GM12891 (cell line): Measurements from ENCODE around the gene OR4D1.
A peak's percentile ranks its signal among the peaks of the same experiment; 100 is the strongest.

ENCODE experiments used
- POLR2A ChIP-seq: IDR thresholded peaks from 2 replicates; pipeline ENCODE4 v1.6.1; 2011; ENCODE audit warnings: low read depth, low read length, control low read depth
- POLR2AphosphoS5 ChIP-seq: IDR thresholded peaks from 2 replicates; pipeline ENCODE4 v1.6.1; 2011; ENCODE audit warnings: low read depth, low read length, control low read depth
- POU2F2 ChIP-seq: IDR thresholded peaks from 2 replicates; pipeline ENCODE4 v1.6.1; 2011; ENCODE audit warnings: low read depth, mild to moderate bottlenecking, control low read depth, low read length, moderate library complexity
- SPI1 ChIP-seq: IDR thresholded peaks from 2 replicates; pipeline ENCODE4 v1.6.1; 2011; ENCODE audit warnings: low read depth, low read length, control low read depth

DNA sequence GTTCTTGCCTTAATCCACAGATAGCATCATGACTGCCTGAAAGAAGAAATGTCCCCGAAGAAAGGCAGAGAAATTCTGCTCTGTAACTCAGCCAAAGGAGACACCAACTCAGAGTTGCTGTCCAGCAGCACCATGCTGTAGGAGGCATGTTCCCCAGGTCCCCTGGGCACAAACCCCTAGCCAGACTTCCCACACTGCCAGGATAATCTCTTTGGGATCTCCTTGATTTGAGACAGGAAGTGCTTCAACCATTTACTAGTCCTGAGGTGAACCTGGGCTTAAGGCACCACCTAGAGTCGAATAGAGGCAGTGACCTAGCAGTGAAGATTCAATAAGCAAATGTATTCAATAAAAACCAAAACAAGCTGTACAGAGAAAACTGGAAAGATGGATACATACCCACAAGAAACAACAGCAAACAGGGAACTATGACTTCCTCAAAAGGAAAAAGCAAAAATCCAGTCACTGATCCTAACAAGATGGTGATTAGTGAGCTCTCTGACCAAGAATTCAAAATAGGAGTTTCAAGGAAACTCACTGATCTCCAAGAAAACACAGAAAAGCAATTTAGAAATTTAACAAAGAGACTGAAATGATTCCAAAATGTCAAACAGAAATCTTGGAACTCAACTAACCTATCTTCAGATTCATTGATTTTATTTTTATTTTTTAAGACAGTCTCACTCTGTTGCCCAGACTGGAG is 24.3 kb downstream of the OR4D1 start:
- TF ChIP-seq POLR2A: no peak
- no peak for TF ChIP-seq POU2F2
- TF ChIP-seq POLR2AphosphoS5: no peak
- TF ChIP-seq SPI1: peak; percentile 60
